Measurements from ENCODE around the gene C5orf47.

DNA sequence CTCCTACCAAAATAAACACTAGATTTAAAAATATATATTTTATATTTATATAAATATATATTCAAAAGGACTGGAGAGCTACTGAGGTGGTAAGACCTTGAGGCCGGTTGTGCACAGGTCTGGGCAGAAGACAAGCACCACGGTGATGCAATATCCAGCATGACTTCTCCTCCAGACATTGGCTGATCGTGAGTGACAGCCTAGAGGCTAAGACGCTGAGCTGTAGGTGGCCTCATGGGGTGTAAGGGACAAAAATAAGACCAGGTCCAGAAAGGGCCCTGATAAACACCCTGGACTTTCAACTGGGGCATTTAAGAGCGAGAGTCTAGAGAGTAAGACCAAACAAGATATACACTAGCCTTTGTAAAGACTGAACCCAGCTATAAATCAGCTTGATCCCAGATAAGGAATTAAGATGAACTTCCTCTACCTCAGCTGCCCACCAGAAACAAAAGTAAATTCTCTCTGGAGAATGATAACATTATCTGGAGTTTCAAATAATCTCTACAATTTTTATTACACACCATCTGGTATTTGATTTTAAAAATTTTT is 14.2 kb upstream of the C5orf47 start:
- TF ChIP-seq, protein P1, sequence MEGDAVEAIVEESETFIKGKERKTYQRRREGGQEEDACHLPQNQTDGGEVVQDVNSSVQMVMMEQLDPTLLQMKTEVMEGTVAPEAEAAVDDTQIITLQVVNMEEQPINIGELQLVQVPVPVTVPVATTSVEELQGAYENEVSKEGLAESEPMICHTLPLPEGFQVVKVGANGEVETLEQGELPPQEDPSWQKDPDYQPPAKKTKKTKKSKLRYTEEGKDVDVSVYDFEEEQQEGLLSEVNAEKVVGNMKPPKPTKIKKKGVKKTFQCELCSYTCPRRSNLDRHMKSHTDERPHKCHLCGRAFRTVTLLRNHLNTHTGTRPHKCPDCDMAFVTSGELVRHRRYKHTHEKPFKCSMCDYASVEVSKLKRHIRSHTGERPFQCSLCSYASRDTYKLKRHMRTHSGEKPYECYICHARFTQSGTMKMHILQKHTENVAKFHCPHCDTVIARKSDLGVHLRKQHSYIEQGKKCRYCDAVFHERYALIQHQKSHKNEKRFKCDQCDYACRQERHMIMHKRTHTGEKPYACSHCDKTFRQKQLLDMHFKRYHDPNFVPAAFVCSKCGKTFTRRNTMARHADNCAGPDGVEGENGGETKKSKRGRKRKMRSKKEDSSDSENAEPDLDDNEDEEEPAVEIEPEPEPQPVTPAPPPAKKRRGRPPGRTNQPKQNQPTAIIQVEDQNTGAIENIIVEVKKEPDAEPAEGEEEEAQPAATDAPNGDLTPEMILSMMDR (IDR thresholded peaks at IDR 0.05) = no peak
- TF ChIP-seq POLR2AphosphoS5 (IDR thresholded peaks at IDR 0.05) = no peak
- no peak for TF ChIP-seq POLR2A (IDR thresholded peaks at IDR 0.05)
- no peak for TF ChIP-seq EP300 (IDR thresholded peaks at IDR 0.05; ENCODE audit: low read depth)

Data from transverse colon (tissue), 4 donors.